ENCODE measurements around the gene CBX8. TPM values are rescaled to one million over a fixed set of nuclear protein-coding genes. Genes with fewer than 3 reads are reported as not detected.

The CBX8 gene
- total and polyA plus RNA-seq, 7 donors = 0.40 to 3.5 (median 1.3) TPM

DNA sequence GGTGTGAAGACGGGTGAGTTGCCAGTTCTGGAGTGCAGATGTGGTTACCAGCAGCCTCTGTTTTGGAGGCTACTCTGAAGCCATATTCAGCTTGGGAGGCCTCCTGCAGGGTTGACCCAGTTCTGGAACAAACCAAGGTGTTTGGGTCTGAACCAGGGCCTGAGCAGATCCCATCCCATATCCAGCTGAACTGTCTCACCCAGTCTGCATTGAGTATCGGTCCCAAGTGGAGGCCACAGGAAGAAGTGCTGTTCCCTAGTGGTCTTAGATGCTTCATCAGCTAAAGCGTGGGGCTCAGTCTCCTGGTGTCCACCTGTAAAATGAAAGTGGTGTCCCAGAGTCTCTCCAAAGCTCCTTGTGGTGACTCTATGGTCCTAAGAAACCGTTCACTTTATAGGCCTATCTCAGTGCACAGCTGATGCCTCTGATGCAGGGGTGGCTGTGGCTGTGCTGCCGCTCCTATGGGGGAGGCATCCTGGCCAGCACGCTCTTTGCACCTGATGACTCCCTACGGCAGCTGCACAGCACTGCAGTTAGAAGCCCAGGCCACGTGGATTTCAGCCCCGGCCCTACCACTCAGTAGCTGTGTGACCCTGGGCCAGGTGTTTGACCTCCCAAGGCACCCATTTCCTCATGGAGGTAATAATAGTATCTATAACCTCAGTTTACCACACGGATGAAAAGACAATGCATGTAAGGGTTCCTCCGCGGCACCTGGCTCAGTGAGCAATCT lies 21.3 kb upstream of the CBX8 start:
- TF ChIP-seq, protein P1, sequence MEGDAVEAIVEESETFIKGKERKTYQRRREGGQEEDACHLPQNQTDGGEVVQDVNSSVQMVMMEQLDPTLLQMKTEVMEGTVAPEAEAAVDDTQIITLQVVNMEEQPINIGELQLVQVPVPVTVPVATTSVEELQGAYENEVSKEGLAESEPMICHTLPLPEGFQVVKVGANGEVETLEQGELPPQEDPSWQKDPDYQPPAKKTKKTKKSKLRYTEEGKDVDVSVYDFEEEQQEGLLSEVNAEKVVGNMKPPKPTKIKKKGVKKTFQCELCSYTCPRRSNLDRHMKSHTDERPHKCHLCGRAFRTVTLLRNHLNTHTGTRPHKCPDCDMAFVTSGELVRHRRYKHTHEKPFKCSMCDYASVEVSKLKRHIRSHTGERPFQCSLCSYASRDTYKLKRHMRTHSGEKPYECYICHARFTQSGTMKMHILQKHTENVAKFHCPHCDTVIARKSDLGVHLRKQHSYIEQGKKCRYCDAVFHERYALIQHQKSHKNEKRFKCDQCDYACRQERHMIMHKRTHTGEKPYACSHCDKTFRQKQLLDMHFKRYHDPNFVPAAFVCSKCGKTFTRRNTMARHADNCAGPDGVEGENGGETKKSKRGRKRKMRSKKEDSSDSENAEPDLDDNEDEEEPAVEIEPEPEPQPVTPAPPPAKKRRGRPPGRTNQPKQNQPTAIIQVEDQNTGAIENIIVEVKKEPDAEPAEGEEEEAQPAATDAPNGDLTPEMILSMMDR (IDR thresholded peaks at IDR 0.05) = no peak
- ATAC-seq (no peak), DNase-seq (no peak)
- Histone ChIP-seq H3K4me1 (peaks cover 7% of the 10 kb centered on the region), H3K27ac (no peak overlapping the region), H3K4me3 (no peak overlapping the region), H3K27me3 (ENCODE audit: insufficient read depth in 3 of 3, low read length in 2 of 3) (peaks cover 0 to 46% (median 28%) of the 10 kb centered on the region in 3 donors), H3K36me3 (ENCODE audit: insufficient read depth in 1 of 2, low read depth in 1 of 2) (no peaks in the 10 kb centered on the region), H3K9me3 (no peaks in the 10 kb centered on the region)
- 91 to 95% (median 92%) methylated on average over 12 of the region's 12 CpGs for WGBS, 3 donors
- intact Hi-C loops (cut with DNase I) = no loop called here

DNA sequence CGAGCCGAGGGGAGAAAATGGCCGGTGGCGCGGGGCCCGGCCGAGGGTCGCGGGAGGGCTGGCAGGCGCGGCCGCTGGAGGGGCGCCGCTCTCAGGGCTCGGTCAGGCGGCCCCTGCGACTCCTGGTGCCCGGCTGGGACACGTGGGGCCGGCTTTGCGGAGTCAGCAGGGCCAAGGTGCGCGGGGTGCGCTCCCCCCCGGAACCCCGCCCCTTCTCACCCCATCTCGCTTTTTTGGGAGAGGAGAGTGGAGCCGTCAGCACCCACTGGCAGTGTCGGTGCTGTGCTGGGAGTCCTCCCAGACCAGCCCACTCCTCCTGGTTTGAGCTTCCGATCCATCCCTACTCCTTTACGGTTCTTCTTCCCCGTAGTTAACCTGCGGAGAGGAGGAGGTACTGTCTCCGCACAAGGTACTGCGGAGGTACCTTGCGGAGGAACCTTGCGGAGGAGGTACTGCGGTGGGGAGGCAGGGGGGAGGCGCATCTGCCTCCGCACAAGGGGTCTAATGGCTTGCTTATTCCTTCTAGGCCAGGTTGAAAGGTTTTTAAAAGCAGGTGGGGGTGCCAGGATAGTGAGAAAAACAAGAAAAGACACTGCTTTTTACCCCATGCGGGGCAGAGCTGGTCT lies 19.1 kb upstream of the CBX8 start:
- intact Hi-C loops (cut with DNase I) = no loop called here
- H3K36me3 ChIP-seq (ENCODE audit: insufficient read depth in 1 of 2, low read depth in 1 of 2) = no peaks in the 10 kb centered on the region
- peaks cover 0 to 66% (median 48%) of the 10 kb centered on the region in 3 donors for H3K27me3 ChIP-seq (ENCODE audit: insufficient read depth in 3 of 3, low read length in 2 of 3)
- no peak overlapping the region for H3K27ac ChIP-seq
- H3K4me3 ChIP-seq = no peak overlapping the region
- H3K4me1 ChIP-seq = peaks cover 22% of the 10 kb centered on the region
- no peaks in the 10 kb centered on the region for H3K9me3 ChIP-seq
- ATAC-seq = no peak
- no peak for DNase-seq
- WGBS, 3 donors = 51 to 54% (median 52%) methylated on average over 35 to 41 of the region's 41 CpGs
- TF ChIP-seq, protein P1 (IDR thresholded peaks at IDR 0.05) = no peak

DNA sequence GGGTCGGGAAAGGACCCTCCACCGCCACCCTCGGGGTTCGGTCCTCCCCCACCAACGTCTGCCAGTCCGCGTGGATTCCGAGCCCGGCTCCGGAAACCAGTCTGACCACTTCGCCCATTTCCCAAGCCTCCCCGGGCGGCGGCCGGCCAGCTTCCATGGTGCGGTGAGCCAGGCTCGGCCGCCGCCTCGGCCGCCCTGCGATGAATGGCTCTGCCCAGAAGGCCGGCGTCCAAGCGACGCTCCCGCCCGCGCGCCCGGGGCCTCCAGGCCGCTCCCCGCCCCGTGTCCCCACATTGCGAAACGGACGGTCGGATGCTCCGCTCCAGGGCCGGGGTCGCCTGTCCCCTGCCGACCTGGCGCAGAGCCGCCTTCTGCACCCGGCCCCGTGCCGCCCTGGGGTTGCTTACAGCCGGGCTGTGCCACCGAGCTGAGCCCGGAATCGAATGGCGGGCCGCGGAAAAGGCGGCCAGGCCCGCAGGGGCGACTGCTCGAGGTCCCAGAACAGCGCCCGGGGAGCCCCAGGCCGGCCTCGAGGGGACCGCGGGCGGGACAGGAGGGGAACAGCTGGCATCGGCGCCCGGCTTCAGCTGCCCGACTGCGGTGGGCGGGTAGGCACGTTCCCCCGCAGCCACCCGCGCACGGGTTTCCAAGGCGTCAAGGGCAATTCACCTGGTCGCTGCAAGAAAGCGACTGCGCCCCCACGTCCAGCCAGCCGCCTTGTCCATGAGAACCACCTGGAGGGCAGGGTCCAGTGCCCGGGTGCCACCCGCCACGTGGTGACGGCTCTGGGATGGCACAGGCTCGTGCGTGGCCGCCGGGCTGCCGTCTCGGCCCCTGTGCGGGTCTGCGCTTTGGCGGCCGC lies 18.3 kb upstream of the CBX8 start:
- Histone ChIP-seq H3K27ac (no peak overlapping the region), H3K36me3 (ENCODE audit: insufficient read depth in 1 of 2, low read depth in 1 of 2) (no peaks in the 10 kb centered on the region), H3K9me3 (no peaks in the 10 kb centered on the region), H3K27me3 (ENCODE audit: insufficient read depth in 3 of 3, low read length in 2 of 3) (peaks cover 0 to 71% (median 52%) of the 10 kb centered on the region in 3 donors), H3K4me3 (no peak overlapping the region), H3K4me1 (peaks cover 23% of the 10 kb centered on the region)
- DNase-seq = peak in 1 of 2 donors; percentile 57
- peak; percentile 23 to 54 (median 39) for ATAC-seq
- intact Hi-C loops (cut with DNase I) = no loop called here
- WGBS, 3 donors = 3 to 4% (median 4%) methylated on average over 77 to 96 of the region's 96 CpGs
- TF ChIP-seq, protein P1 (IDR thresholded peaks at IDR 0.05) = no peak

DNA sequence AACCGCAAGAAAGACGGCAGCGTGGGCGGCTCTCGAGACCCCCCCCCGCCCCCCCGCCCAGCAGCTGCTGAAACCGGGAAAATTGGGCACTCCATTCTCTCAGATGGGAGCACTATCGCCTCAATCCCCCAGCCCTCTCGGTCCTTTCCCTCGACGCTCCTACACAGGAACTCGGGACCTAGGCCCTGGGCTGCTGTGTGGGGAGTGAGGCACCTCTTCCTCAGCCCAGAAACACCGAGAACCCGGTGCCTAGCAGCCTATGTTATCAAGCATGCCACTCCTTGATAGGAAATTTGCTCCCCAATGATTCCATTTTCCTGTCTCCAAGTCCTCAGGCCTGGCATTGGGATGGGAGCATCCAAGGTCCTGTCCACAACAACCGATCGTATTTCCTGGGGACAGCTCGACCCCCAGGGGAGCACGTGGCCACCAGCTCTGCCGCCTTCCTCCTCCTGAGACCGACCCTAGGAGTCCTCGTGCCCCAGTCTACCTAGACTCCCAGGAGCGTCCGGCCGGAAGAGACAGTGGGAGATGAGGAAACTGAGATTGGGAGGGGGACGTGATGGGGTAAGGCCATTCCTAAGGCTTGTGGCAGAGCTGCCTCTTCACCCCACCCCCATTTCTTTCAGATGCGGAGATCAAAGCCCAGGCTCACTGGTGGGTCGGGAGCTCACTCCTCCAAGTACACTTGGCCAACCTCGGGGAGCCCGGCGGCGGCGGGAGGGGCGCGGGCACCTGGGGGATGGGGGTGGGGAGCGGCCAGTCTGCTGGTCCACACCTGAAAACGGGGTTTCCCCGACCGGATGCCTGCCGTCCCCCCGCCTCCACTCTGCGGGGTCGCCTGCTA lies 17.5 kb upstream of the CBX8 start:
- ATAC-seq (no peak), DNase-seq (no peak)
- H3K36me3 ChIP-seq (ENCODE audit: insufficient read depth in 1 of 2, low read depth in 1 of 2) = no peaks in the 10 kb centered on the region
- TF ChIP-seq, protein P1 (IDR thresholded peaks at IDR 0.05) = no peak
- H3K27me3 ChIP-seq (ENCODE audit: insufficient read depth in 3 of 3, low read length in 2 of 3) = peaks cover 0 to 74% (median 54%) of the 10 kb centered on the region in 3 donors
- peaks cover 23% of the 10 kb centered on the region for H3K4me1 ChIP-seq
- 17 to 19% (median 19%) methylated on average over 38 to 43 of the region's 43 CpGs for WGBS, 3 donors
- no peak overlapping the region for H3K4me3 ChIP-seq
- intact Hi-C loops (cut with DNase I) = no loop called here
- H3K27ac ChIP-seq = no peak overlapping the region
- H3K9me3 ChIP-seq = no peaks in the 10 kb centered on the region

Data from psoas muscle (tissue), 8 donors.